ENCODE results near the gene TRIM42. TPM values are rescaled to one million over a fixed set of nuclear protein-coding genes. Genes with fewer than 3 reads are reported as not detected.

Gene TRIM42
- total and polyA plus RNA-seq, 9 of the 15 experiments (the other 6 are each of a cell fraction or from before 2014, with no cell fraction given) = not detected

GRCh38 chr3:140636406-140637138 is 41.3 kb upstream of the TRIM42 start:
- Histone ChIP-seq H3K27me3 (ENCODE audit: control insufficient read depth in 2 of 2, insufficient read depth in 2 of 2, low read length in 2 of 2) (no peaks in the 10 kb centered on the region; a peak in 1 of 5 replicates), H4K20me1 (replicated peaks; ENCODE audit: control insufficient read depth, insufficient read depth, low read length) (no peaks in the 10 kb centered on the region), H3K79me2 (ENCODE audit: control insufficient read depth, insufficient read depth, low read length) (no peaks in the 10 kb centered on the region), H3K4me3 (no peak overlapping the region), H2AFZ (ENCODE audit: low read depth, low read length) (no peak overlapping the region), H3K9ac (ENCODE audit: insufficient read depth in 1 of 2, low read depth in 2 of 2, low read length in 2 of 2) (no peak overlapping the region), H3K4me1 (replicated peaks in 1 of 2; ENCODE audit: control insufficient read depth in 2 of 2, insufficient read depth in 2 of 2, low read length in 2 of 2) (no peaks in the 10 kb centered on the region), H3K27ac (ENCODE audit: extremely low read depth, low read depth, low read length) (no peak overlapping the region), H3K9me1 (ENCODE audit: control insufficient read depth, insufficient read depth, low read length) (no peaks in the 10 kb centered on the region), H3K9me3 (replicated peaks; ENCODE audit: control insufficient read depth, insufficient read depth, low read depth, low read length) (no peaks in the 10 kb centered on the region), H3K36me3 (ENCODE audit: control insufficient read depth, insufficient read depth, low read length) (no peaks in the 10 kb centered on the region), H3K4me2 (ENCODE audit: insufficient read depth, low read length) (no peak overlapping the region)
- FAIRE-seq (no peak), DNase-seq (ENCODE audit: extremely low read depth in 1 of 4, low spot score in 3 of 4) (no peak), ATAC-seq (no peak)
- ChIA-PET CTCF (ENCODE audit: low intra/inter-chr PET ratio) (no interaction called here), POLR2A (no interaction called here)
- in situ Hi-C loops (cut with MboI) (no loop called here), intact Hi-C loops (cut with micrococcal nuclease) (no loop called here)
- BruUV-seq (replicated peaks) = no TSS peak
- WGBS (ENCODE audit: insufficient coverage, low coverage, missing lambda C conversion rate) = 1% methylated on average over 6 of the region's 6 CpGs
- TF ChIP-seq STAT5A (IDR thresholded peaks at IDR 0.05; ENCODE audit: borderline replicate concordance, low read length) (no peak), SMAD3 (CRISPR knock-in tag; conservative IDR thresholded peaks at IDR 0.05) (no peak), EHMT2 (IDR thresholded peaks at IDR 0.05) (no peak), LARP7 (IDR thresholded peaks at IDR 0.05) (no peak), PML (IDR thresholded peaks at IDR 0.05; ENCODE audit: low read length) (no peak), NR2C1 (IDR thresholded peaks at IDR 0.05) (no peak), NR2C1 (tag; IDR thresholded peaks at IDR 0.05) (no peak), HMGN3 (IDR thresholded peaks at IDR 0.05; ENCODE audit: borderline replicate concordance, extremely low read depth, insufficient read length, low read depth, low read length) (no peak), ZNF408 (CRISPR knock-in tag; IDR thresholded peaks at IDR 0.05; ENCODE audit: low read depth) (no peak), FOSL1 (tag; conservative IDR thresholded peaks at IDR 0.05) (no peak), ZNF217 (CRISPR knock-in tag; IDR thresholded peaks at IDR 0.05) (no peak), IRF9 (tag; IDR thresholded peaks at IDR 0.05) (no peak), CBFA2T2 (conservative IDR thresholded peaks at IDR 0.05) (no peak), PREB (CRISPR knock-in tag; IDR thresholded peaks at IDR 0.05) (no peak), TGIF2 (CRISPR knock-in tag; IDR thresholded peaks at IDR 0.05) (no peak), BHLHE40 (IDR thresholded peaks at IDR 0.05; ENCODE audit: low read length) (no peak), TFE3 (CRISPR knock-in tag; IDR thresholded peaks at IDR 0.05) (no peak), ZNF146 (CRISPR knock-in tag; IDR thresholded peaks at IDR 0.05; ENCODE audit: unreplicated experiment) (no peak), ZC3H11A (IDR thresholded peaks at IDR 0.05; ENCODE audit: low read depth, low read length) (no peak), ARID2 (IDR thresholded peaks at IDR 0.05) (no peak)

All from K562 (cell line).